Neural cell (in vitro differentiated cells): ENCODE measurements around the gene SUMF1.

Experiments used
- POLR2AphosphoS5 ChIP-seq: IDR thresholded peaks from 2 replicates; pipeline ENCODE4 v1.6.1; 2012
- TF ChIP-seq, protein P1 (sequence below): fragments of 450-650 bp; IDR thresholded peaks from 2 replicates; pipeline ENCODE4 v1.5.1; 2014; ENCODE audit warnings: antibody characterized with exemption, mild to moderate bottlenecking, moderate library complexity; ENCODE audit not compliant: poor library complexity, severe bottlenecking

GRCh38 chr3:4512895-4513616 is 46.0 kb upstream of the SUMF1 start:
- TF ChIP-seq, protein P1, sequence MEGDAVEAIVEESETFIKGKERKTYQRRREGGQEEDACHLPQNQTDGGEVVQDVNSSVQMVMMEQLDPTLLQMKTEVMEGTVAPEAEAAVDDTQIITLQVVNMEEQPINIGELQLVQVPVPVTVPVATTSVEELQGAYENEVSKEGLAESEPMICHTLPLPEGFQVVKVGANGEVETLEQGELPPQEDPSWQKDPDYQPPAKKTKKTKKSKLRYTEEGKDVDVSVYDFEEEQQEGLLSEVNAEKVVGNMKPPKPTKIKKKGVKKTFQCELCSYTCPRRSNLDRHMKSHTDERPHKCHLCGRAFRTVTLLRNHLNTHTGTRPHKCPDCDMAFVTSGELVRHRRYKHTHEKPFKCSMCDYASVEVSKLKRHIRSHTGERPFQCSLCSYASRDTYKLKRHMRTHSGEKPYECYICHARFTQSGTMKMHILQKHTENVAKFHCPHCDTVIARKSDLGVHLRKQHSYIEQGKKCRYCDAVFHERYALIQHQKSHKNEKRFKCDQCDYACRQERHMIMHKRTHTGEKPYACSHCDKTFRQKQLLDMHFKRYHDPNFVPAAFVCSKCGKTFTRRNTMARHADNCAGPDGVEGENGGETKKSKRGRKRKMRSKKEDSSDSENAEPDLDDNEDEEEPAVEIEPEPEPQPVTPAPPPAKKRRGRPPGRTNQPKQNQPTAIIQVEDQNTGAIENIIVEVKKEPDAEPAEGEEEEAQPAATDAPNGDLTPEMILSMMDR = no peak
- no peak for TF ChIP-seq POLR2AphosphoS5
